Measurements from ENCODE around the gene SNX19. TPM values are rescaled to one million over a fixed set of nuclear protein-coding genes. Genes with fewer than 3 reads are reported as not detected.
A peak's percentile ranks its signal among the peaks of the same experiment; 100 is the strongest.

SNX19 gene
- total RNA-seq, 2 donors from 2014 or later, result 102 to 126 TPM

DNA sequence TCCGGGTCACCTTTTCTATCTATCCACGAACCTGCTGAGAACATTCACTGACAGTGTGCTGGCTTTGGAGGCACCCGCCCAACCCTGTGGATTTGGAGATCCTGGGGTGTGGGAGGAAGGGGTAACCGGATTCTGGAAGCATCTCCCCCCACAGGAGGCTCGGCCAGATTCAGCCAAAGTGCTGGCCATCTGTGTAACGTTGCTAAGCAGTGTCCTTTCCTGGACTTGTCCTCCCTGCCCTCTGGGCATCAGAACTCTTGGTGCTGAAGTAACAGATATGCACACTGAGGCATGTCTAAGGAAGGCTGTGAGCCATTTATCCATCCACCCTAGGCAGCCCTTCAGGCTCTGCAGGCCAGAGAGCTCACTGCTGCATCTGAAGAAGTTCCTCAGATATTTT lies 85.7 kb downstream of the SNX19 start:
- no peaks in the 10 kb centered on the region for H3K9me3 ChIP-seq
- no peak for TF ChIP-seq CTCF (IDR thresholded peaks at IDR 0.05)
- no peak overlapping the region for H3K4me3 ChIP-seq
- ATAC-seq (ENCODE audit: insufficient number of reproducible peaks, low FRiP score, low read depth), result no peak
- H3K4me1 ChIP-seq (ENCODE audit: control insufficient read depth in 1 of 2, low read depth in 2 of 2), result peaks cover 20 to 46% of the 10 kb centered on the region in 2 donors
- H3K27me3 ChIP-seq (replicated peaks; ENCODE audit: insufficient read depth), result no peaks in the 10 kb centered on the region
- DNase-seq (ENCODE audit: low spot score), result no peak
- H3K27ac ChIP-seq, result no peak overlapping the region
- H3K36me3 ChIP-seq, result no peaks in the 10 kb centered on the region

- H3K27ac ChIP-seq, result no peak overlapping the region
- no peaks in the 10 kb centered on the region for H3K36me3 ChIP-seq
- TF ChIP-seq CTCF (IDR thresholded peaks at IDR 0.05), result no peak
- H3K27me3 ChIP-seq (replicated peaks; ENCODE audit: insufficient read depth), result no peaks in the 10 kb centered on the region
- ATAC-seq (ENCODE audit: insufficient number of reproducible peaks, low FRiP score, low read depth) (no peak), DNase-seq (ENCODE audit: low spot score) (no peak)
- H3K4me3 ChIP-seq, result no peak overlapping the region
- peaks cover 20 to 46% of the 10 kb centered on the region in 2 donors for H3K4me1 ChIP-seq (ENCODE audit: control insufficient read depth in 1 of 2, low read depth in 2 of 2)
- no peaks in the 10 kb centered on the region for H3K9me3 ChIP-seq
Measured at GRCh38 chr11:130829920-130830511, 86.3 kb downstream of the SNX19 start.

DNA sequence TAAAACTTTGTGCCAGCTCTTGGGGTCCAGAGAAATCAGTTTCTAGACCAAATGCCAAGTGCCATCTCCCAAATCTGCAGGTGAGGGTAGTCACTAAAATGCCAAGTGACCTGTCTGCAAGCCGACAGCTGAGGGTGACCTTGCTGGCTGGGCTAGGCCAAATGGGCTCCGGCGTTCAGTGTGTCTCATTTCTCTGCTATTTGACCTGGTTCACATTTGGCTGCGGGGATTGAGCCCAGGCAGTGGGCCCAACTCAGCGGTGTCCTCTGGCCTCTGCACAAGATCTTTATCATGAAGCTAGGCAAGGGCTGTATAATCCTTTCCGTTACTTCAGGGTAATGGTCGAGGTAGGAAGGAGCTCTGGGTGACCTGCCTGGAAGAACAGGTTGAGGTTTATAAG lies 87.5 kb downstream of the SNX19 start:
- no peaks in the 10 kb centered on the region for H3K9me3 ChIP-seq
- DNase-seq (ENCODE audit: low spot score) (no peak), ATAC-seq (ENCODE audit: insufficient number of reproducible peaks, low FRiP score, low read depth) (no peak)
- H3K27me3 ChIP-seq (replicated peaks; ENCODE audit: insufficient read depth), result no peaks in the 10 kb centered on the region
- no peak for TF ChIP-seq CTCF (IDR thresholded peaks at IDR 0.05)
- H3K4me1 ChIP-seq (ENCODE audit: control insufficient read depth in 1 of 2, low read depth in 2 of 2), result peaks cover 20 to 46% of the 10 kb centered on the region in 2 donors
- no peaks in the 10 kb centered on the region for H3K36me3 ChIP-seq
- H3K27ac ChIP-seq, result peak overlapping the region in 1 of 2 donors; percentile 36
- H3K4me3 ChIP-seq, result no peak overlapping the region

DNA sequence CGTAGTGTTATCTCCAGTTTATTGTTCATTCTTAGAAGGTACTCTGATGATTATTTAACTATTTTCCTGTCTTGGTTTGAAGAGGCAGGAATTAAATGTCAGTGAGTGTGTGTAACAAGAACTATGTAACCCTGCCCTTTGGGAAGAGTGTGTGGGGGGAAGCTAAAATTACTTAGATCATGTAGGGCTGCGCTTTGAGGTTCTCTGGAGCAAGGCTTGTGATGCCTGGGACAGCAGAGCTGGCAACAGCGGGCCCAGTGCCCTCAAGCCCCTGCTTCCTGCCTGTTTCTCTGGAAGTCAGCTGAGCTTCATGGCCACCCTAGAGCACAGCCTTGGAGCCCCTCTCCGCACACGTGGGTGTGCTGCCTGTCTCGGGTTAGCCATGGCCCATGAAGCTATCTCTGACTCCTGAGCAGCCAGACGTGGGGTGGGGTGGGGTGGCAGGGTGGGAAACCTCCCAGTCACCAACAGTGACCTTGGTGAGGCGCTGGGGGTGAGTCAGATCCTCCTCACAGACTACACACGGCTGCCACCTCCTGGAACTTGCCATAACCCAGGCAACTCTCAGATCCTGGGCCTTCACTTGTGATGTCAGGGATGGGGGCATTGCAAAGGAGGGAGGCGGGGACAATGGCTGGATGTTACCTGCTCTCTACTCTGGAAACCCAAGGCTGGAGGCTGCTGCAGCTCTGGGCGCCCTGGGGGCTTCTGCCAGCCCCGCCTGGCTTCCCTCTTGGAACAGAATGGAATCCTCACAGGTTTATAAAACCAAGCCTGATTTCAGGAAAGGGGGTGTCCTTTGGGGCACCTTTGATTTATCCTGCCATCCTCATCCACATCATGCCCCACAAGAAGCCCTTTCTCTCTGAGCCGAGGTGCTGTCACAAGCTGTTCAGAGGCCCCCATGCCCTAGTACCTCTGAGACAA lies 88.6 kb downstream of the SNX19 start:
- H3K4me3 ChIP-seq, result no peak overlapping the region
- peaks cover 20 to 46% of the 10 kb centered on the region in 2 donors for H3K4me1 ChIP-seq (ENCODE audit: control insufficient read depth in 1 of 2, low read depth in 2 of 2)
- no peaks in the 10 kb centered on the region for H3K9me3 ChIP-seq
- H3K27ac ChIP-seq, result peak overlapping the region; percentile 5 to 45
- DNase-seq (ENCODE audit: low spot score) (peak; percentile 52), ATAC-seq (ENCODE audit: insufficient number of reproducible peaks, low FRiP score, low read depth) (no peak)
- H3K36me3 ChIP-seq, result no peaks in the 10 kb centered on the region
- peak; percentile 50 for TF ChIP-seq CTCF (IDR thresholded peaks at IDR 0.05)
- H3K27me3 ChIP-seq (replicated peaks; ENCODE audit: insufficient read depth), result no peaks in the 10 kb centered on the region

- Histone ChIP-seq H3K4me1 (ENCODE audit: control insufficient read depth in 1 of 2, low read depth in 2 of 2) (peaks cover 20 to 46% of the 10 kb centered on the region in 2 donors), H3K27ac (no peak overlapping the region), H3K4me3 (no peak overlapping the region), H3K9me3 (no peaks in the 10 kb centered on the region), H3K36me3 (no peaks in the 10 kb centered on the region), H3K27me3 (replicated peaks; ENCODE audit: insufficient read depth) (no peaks in the 10 kb centered on the region)
- ATAC-seq (ENCODE audit: insufficient number of reproducible peaks, low FRiP score, low read depth) (no peak), DNase-seq (ENCODE audit: low spot score) (no peak)
- no peak for TF ChIP-seq CTCF (IDR thresholded peaks at IDR 0.05)
Measured at GRCh38 chr11:130826572-130826971, 89.7 kb downstream of the SNX19 start.

All from thoracic aorta (tissue), 2 donors.